ENCODE data around the gene ECM1. TPM values are rescaled to one million over a fixed set of nuclear protein-coding genes. Genes with fewer than 3 reads are reported as not detected.
A peak's percentile ranks its signal among the peaks of the same experiment; 100 is the strongest.

Gene ECM1
- total and polyA plus RNA-seq, 2 of the 8 experiments (the other 6 are each of a cell fraction or from before 2014, with no cell fraction given) = 0.95 to 0.98 TPM

- ChIA-PET CTCF (ENCODE audit: partially characterized antibody) (interaction anchor here (0.6 to 1.7 kb wide), 7 partner anchors 10 to 104 kb away, joined by 3 to 11 read pairs (median 4); no protein-coding TSS in a partner anchor), POLR2A (ENCODE audit: partially characterized antibody) (interaction anchor here (0.6 to 43.7 kb wide), 7 partner anchors 7 to 368 kb away, joined by 3 to 1380 read pairs (median 5); partner anchors contain the start of genes ENSA and MCL1)
- no peak for TF ChIP-seq TAF1 (IDR thresholded peaks at IDR 0.05; ENCODE audit: low read depth, low read length)
- TF ChIP-seq CTCF (IDR thresholded peaks at IDR 0.05; ENCODE audit: control extremely low read depth in 1 of 3, insufficient read depth in 1 of 3, low read depth in 1 of 3, low read length in 3 of 3) = no peak
- no peak for TF ChIP-seq RFX5 (IDR thresholded peaks at IDR 0.05; ENCODE audit: borderline replicate concordance, low read depth, low read length)
- TF ChIP-seq SIN3A (conservative IDR thresholded peaks at IDR 0.05 in 1 of 2, IDR thresholded peaks at IDR 0.05 in 1 of 2; ENCODE audit: low read depth in 1 of 2, low read length in 2 of 2) = no peak
- TF ChIP-seq SP2 (IDR thresholded peaks at IDR 0.05; ENCODE audit: low read length) = no peak
- no peak for TF ChIP-seq ATF3 (IDR thresholded peaks at IDR 0.05; ENCODE audit: insufficient read depth, low read depth, low read length)
- TF ChIP-seq NRF1 (IDR thresholded peaks at IDR 0.05; ENCODE audit: low read depth, low read length) = no peak
- no peak for TF ChIP-seq ASH2L (IDR thresholded peaks at IDR 0.05; ENCODE audit: low read length)
- no peak for TF ChIP-seq POLR2A (IDR thresholded peaks at IDR 0.05; ENCODE audit: control extremely low read depth in 1 of 2, low read depth in 2 of 2, low read length in 2 of 2)
- no peak for TF ChIP-seq CTBP2 (IDR thresholded peaks at IDR 0.05; ENCODE audit: borderline replicate concordance, insufficient read depth, insufficient read length, low read length)
- TF ChIP-seq TCF12 (IDR thresholded peaks at IDR 0.05; ENCODE audit: low read depth, low read length) = no peak
These were observed 46.2 kb downstream of the ECM1 start for GRCh38 chr1:150554086-150554452.

More at GRCh38 chr1:150554086-150554452, 46.2 kb downstream of the ECM1 start:
- Histone ChIP-seq H3K23ac (ENCODE audit: insufficient read length) (no peak overlapping the region), H2BK12ac (ENCODE audit: low read depth, low read length) (no peak overlapping the region), H2BK120ac (replicated peaks; ENCODE audit: low read depth, low read length) (no peak overlapping the region), H3K9me3 (ENCODE audit: insufficient read depth in 2 of 2, low read depth in 1 of 2, low read length in 1 of 2) (no peaks in the 10 kb centered on the region), H3K18ac (ENCODE audit: extremely low read depth, low read length) (no peak overlapping the region), H3K4ac (replicated peaks; ENCODE audit: insufficient read length, low read depth, low read length) (no peak overlapping the region), H2BK20ac (ENCODE audit: low read length) (no peak overlapping the region), H3K9ac (replicated peaks in 1 of 4; ENCODE audit: extremely low read depth in 1 of 4, low read depth in 3 of 4, low read length in 3 of 4) (no peak overlapping the region), H2BK5ac (ENCODE audit: low read depth, low read length) (no peak overlapping the region), H3K27ac (ENCODE audit: low read depth, low read length) (no peak overlapping the region), H4K91ac (replicated peaks; ENCODE audit: insufficient read length, low read length) (no peak overlapping the region), H2AFZ (ENCODE audit: low read length) (no peak overlapping the region), H3K79me2 (ENCODE audit: control insufficient read depth in 1 of 2, insufficient read depth in 2 of 2, low read length in 2 of 2) (no peaks in the 10 kb centered on the region), H3K27me3 (replicated peaks in 1 of 4; ENCODE audit: control insufficient read depth in 3 of 4, extremely low read depth in 1 of 4, insufficient read depth in 3 of 4, low read length in 3 of 4) (peaks cover 0 to 9% (median 2%) of the 10 kb centered on the region in 4 experiments; a peak in 4 of 7 replicates), H3K56ac (replicated peaks; ENCODE audit: insufficient read length, low read depth, low read length) (no peak overlapping the region), H4K8ac (ENCODE audit: extremely low read depth, insufficient read depth, low read length) (peak overlapping the region; percentile 53; the same call in 1 of the 2 replicates), H3K23me2 (ENCODE audit: low read depth, low read length) (no peaks in the 10 kb centered on the region; the same call in 1 of the 2 replicates), H3K79me1 (ENCODE audit: low read depth, low read length) (0 out of 2 replicates have a peak, but pooled peaks cover 3% of the 10 kb centered on the region), H3K36me3 (ENCODE audit: control insufficient read depth in 2 of 4, insufficient read depth in 4 of 4, low read length in 3 of 4) (peaks cover 0 to 4% (median 2%) of the 10 kb centered on the region in 4 experiments; a peak in 2 of 8 replicates), H3K4me1 (replicated peaks in 1 of 4; ENCODE audit: control insufficient read depth in 3 of 4, insufficient read depth in 4 of 4, low read length in 3 of 4) (peaks cover 2 to 21% (median 12%) of the 10 kb centered on the region in 4 experiments), H4K5ac (ENCODE audit: insufficient read length, low read depth, low read length) (no peak overlapping the region), H2BK15ac (ENCODE audit: low read length) (no peak overlapping the region), H3K14ac (ENCODE audit: insufficient read length) (no peak overlapping the region), H2AK5ac (ENCODE audit: low read depth, low read length) (no peak overlapping the region), H4K20me1 (replicated peaks in 1 of 2; ENCODE audit: control insufficient read depth in 1 of 2, insufficient read depth in 2 of 2, low read length in 2 of 2) (peaks cover 1 to 4% of the 10 kb centered on the region in 2 experiments), H3K4me3 (ENCODE audit: extremely low read depth in 1 of 4, insufficient read depth in 2 of 4, low read depth in 3 of 4, low read length in 4 of 4) (no peak overlapping the region), H3K4me2 (ENCODE audit: insufficient read depth in 1 of 2, low read depth in 2 of 2, low read length in 2 of 2) (no peak overlapping the region)
- 90% methylated on average over 8 of the region's 8 CpGs; no CpG with 5 or more reads in 1 of the 2 experiments for WGBS, 2 experiments (ENCODE audit: extremely low coverage in 1 of 2, insufficient coverage in 1 of 2, insufficient read length in 1 of 2, insufficient replicate concordance in 2 of 2, low coverage in 1 of 2, low lambda C conversion rate in 2 of 2, missing lambda C conversion rate in 1 of 2)
- FAIRE-seq (no peak), DNase-seq (ENCODE audit: low read depth in 1 of 2, low spot score in 2 of 2) (no peak)
